H9 (cell line): ENCODE data around the gene AMD1. TPM values are rescaled to one million over a fixed set of nuclear protein-coding genes. Genes with fewer than 3 reads are reported as not detected.

ENCODE experiments used
- DNase-seq: peaks from one replicate; pipeline ENCODE4 v3.0.0-alpha.2; 2017
- H2AFZ ChIP-seq: one replicate; pipeline ENCODE4 v1.6.1; 2013; ENCODE audit warnings: mild to moderate bottlenecking, low read length, control low read depth, moderate library complexity
- H2AK5ac ChIP-seq: 2 replicates; pipeline ENCODE4 v1.6.1; 2013; ENCODE audit warnings: low read length, control low read depth, mixed read lengths; ENCODE audit not compliant: insufficient read length
- H2BK120ac ChIP-seq: one replicate; pipeline ENCODE4 v1.6.1; 2013; ENCODE audit warnings: low read depth, mild to moderate bottlenecking, low read length, control low read depth, inconsistent platforms; ENCODE audit not compliant: poor library complexity, severe bottlenecking
- H2BK12ac ChIP-seq: 2 replicates; pipeline ENCODE4 v1.6.1; 2013; ENCODE audit warnings: low read length, control low read depth, mixed read lengths, low read depth; ENCODE audit not compliant: insufficient read length
- H2BK15ac ChIP-seq: 2 replicates; pipeline ENCODE4 v1.6.1; 2013; ENCODE audit warnings: low read depth, low read length, control low read depth
- H2BK20ac ChIP-seq: one replicate; pipeline ENCODE4 v1.6.1; 2013; ENCODE audit warnings: low read depth, mild to moderate bottlenecking, low read length, control low read depth, inconsistent platforms; ENCODE audit not compliant: poor library complexity, severe bottlenecking
- H2BK5ac ChIP-seq: 2 replicates; pipeline ENCODE4 v1.6.1; 2013; ENCODE audit warnings: low read length, control low read depth, mixed read lengths; ENCODE audit not compliant: insufficient read length
- H3K14ac ChIP-seq: 2 replicates; pipeline ENCODE4 v1.6.1; 2013; ENCODE audit warnings: low read length, control low read depth; ENCODE audit not compliant: insufficient read depth
- H3K18ac ChIP-seq: 2 replicates; pipeline ENCODE4 v1.6.1; 2013; ENCODE audit warnings: low read depth, mild to moderate bottlenecking, mixed read lengths, low read length, control low read depth; ENCODE audit not compliant: insufficient read length
- H3K23ac ChIP-seq: 2 replicates; pipeline ENCODE4 v1.6.1; 2013; ENCODE audit warnings: low read length, control low read depth, mixed read lengths, low read depth; ENCODE audit not compliant: insufficient read length
- H3K23me2 ChIP-seq: 2 replicates; pipeline ENCODE4 v1.6.1; 2013; ENCODE audit warnings: low read depth, mild to moderate bottlenecking, mixed read lengths, low read length, control low read depth; ENCODE audit not compliant: insufficient read length, poor library complexity, severe bottlenecking
- H3K27ac ChIP-seq: 2 replicates; pipeline ENCODE4 v1.5.1; 2013; ENCODE audit warnings: low read length, control low read depth, mixed read lengths, low read depth; ENCODE audit not compliant: insufficient read length
- H3K27me3 ChIP-seq: 2 replicates; pipeline ENCODE4 v1.6.1; 2013; ENCODE audit warnings: low read length, control low read depth, inconsistent platforms; ENCODE audit not compliant: insufficient read depth
- H3K4ac ChIP-seq: 2 replicates; pipeline ENCODE4 v1.6.1; 2013; ENCODE audit warnings: low read depth, mild to moderate bottlenecking, control low read depth, inconsistent platforms, low read length, moderate library complexity
- H3K4me1 ChIP-seq: 2 replicates; pipeline ENCODE4 v1.6.1; 2013; ENCODE audit warnings: low read length, control low read depth, inconsistent platforms; ENCODE audit not compliant: insufficient read depth
- H3K4me2 ChIP-seq: 2 replicates; pipeline ENCODE4 v1.6.1; 2013; ENCODE audit warnings: low read length, control low read depth, mixed read lengths; ENCODE audit not compliant: insufficient read length, insufficient read depth
- H3K56ac ChIP-seq: 2 replicates; pipeline ENCODE4 v1.6.1; 2013; ENCODE audit warnings: low read depth, mild to moderate bottlenecking, mixed read lengths, low read length, control low read depth; ENCODE audit not compliant: insufficient read length
- H3K79me1 ChIP-seq: 2 replicates; pipeline ENCODE4 v1.6.1; 2013; ENCODE audit warnings: low read depth, mild to moderate bottlenecking, moderate library complexity, low read length, control low read depth, inconsistent platforms; ENCODE audit not compliant: insufficient read depth, poor library complexity, severe bottlenecking
- H3K79me2 ChIP-seq: 2 replicates; pipeline ENCODE4 v1.6.1; 2013; ENCODE audit warnings: low read length, control low read depth, inconsistent platforms; ENCODE audit not compliant: insufficient read depth
- H3K9ac ChIP-seq: 2 replicates; pipeline ENCODE4 v1.6.1; 2013; ENCODE audit warnings: low read length, control low read depth, mixed read lengths; ENCODE audit not compliant: insufficient read length; ENCODE audit errors: extremely low read depth
- H3K9me3 ChIP-seq: one replicate; pipeline ENCODE4 v1.6.1; 2013; ENCODE audit warnings: low read depth, low read length, inconsistent platforms; ENCODE audit not compliant: control insufficient read depth
- H3T11ph ChIP-seq: one replicate; pipeline ENCODE4 v1.6.1; 2013; ENCODE audit warnings: mild to moderate bottlenecking, low read length, control low read depth, inconsistent platforms
- H4K20me1 ChIP-seq: one replicate; pipeline ENCODE4 v1.6.1; 2013; ENCODE audit not compliant: control insufficient read depth, insufficient read length, insufficient read depth
- H4K5ac ChIP-seq: 2 replicates; pipeline ENCODE4 v1.6.1; 2013; ENCODE audit warnings: low read depth, mild to moderate bottlenecking, mixed read lengths, low read length, control low read depth; ENCODE audit not compliant: insufficient read length
- H4K8ac ChIP-seq: replicated peaks from 2 replicates; pipeline ENCODE4 v1.6.1; 2013; ENCODE audit warnings: low read length, control low read depth, mixed read lengths, low read depth; ENCODE audit not compliant: insufficient read length
- H4K91ac ChIP-seq: 2 replicates; pipeline ENCODE4 v1.6.1; 2013; ENCODE audit warnings: low read depth, mild to moderate bottlenecking, moderate library complexity, mixed read lengths, low read length, control low read depth; ENCODE audit not compliant: insufficient read length
- H3K27ac Mint-ChIP-seq, 3 experiments: 2 replicates in 2 of 3; 3 replicates in 1 of 3; pipeline ENCODE4 v1.8.0; 2020 to 2021; ENCODE audit warnings: mixed read lengths in 3 of 3, mild to moderate bottlenecking in 1 of 3, moderate library complexity in 1 of 3
- H3K27me3 Mint-ChIP-seq: 2 replicates; pipeline ENCODE4 v1.8.0; 2021; ENCODE audit warnings: low read depth, mild to moderate bottlenecking, moderate library complexity, mixed read lengths
- H3K36me3 Mint-ChIP-seq, 3 experiments: 2 replicates in 2 of 3; 3 replicates in 1 of 3; pipeline ENCODE4 v1.8.0; 2020 to 2021; ENCODE audit warnings: low read depth in 3 of 3, mixed read lengths in 3 of 3; ENCODE audit not compliant: insufficient read depth in 1 of 3
- H3K4me1 Mint-ChIP-seq, 2 experiments: 2 replicates each; pipeline ENCODE4 v1.8.0; 2020; ENCODE audit warnings: mixed read lengths in 2 of 2
- H3K4me3 Mint-ChIP-seq, 2 experiments: 2 replicates in 1 of 2; 3 replicates in 1 of 2; pipeline ENCODE4 v1.8.0; 2020 to 2021; ENCODE audit warnings: mild to moderate bottlenecking in 2 of 2, mixed read lengths in 2 of 2, moderate library complexity in 1 of 2
- H3K9me3 Mint-ChIP-seq, 2 experiments: 2 replicates in 1 of 2; 3 replicates in 1 of 2; pipeline ENCODE4 v1.8.0; 2020; ENCODE audit warnings: mild to moderate bottlenecking in 2 of 2, mixed read lengths in 2 of 2, moderate library complexity in 1 of 2
- CTCF ChIP-seq: fragments of 200-600 bp; sonication (generic); conservative IDR thresholded peaks from 3 replicates; pipeline ENCODE4 v1.8.0; 2021; ENCODE audit warnings: antibody characterized with exemption, mild to moderate bottlenecking
- WGBS: extraction: QIAGEN DNeasy Blood & Tissue Kit; methylation state at CpG from one replicate; pipeline ENCODE4 v1.1.7; 2013; ENCODE audit warnings: missing lambda C conversion rate, low lambda C conversion rate, mixed read lengths; ENCODE audit not compliant: insufficient read length; ENCODE audit errors: extremely low coverage; 5-methylcytosine and 5-hydroxymethylcytosine counted together
- total RNA-seq: library from RNA; stranded (reverse); gene quantifications from 2 replicates; pipeline ENCODE4 v1.2.1, GENCODE V29; 2021

The AMD1 gene
- total RNA-seq, 1 experiment from 2014 or later, result 162 TPM

DNA sequence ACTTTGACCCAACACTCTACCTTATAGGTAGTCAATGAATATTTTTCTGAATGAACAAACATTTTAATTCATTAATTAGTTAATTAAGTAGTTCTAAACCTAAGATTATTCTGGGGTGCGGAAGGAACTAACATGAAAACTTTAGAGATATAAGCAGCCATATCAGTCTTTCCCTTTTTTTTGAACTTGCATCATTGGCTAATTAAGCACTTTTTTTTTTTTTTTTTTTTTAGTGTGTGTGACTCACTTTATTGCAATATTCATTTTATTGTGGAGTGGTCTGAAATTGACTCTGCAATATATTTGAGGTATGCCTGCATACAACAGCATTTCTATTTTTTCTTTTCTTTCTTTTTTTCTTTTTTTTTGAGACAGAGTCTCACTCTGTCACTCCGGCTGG is 21.8 kb upstream of the AMD1 start:
- Histone ChIP-seq H4K20me1 (no peaks in the 10 kb centered on the region), H3K23ac (no peak overlapping the region), H3K4ac (no peak overlapping the region), H4K8ac (no peak overlapping the region), H3K79me1 (no peaks in the 10 kb centered on the region), H3K27ac (no peak overlapping the region), H2BK12ac (no peak overlapping the region), H3K23me2 (no peaks in the 10 kb centered on the region), H3K4me2 (no peak overlapping the region), H3K14ac (no peak overlapping the region), H2BK15ac (no peak overlapping the region), H3K18ac (no peak overlapping the region), H3K9ac (no peak overlapping the region), H4K91ac (no peak overlapping the region), H3T11ph (no peak overlapping the region), H2AK5ac (no peak overlapping the region), H3K27me3 (no peaks in the 10 kb centered on the region), H3K56ac (no peak overlapping the region), H2AFZ (no peak overlapping the region), H2BK5ac (no peak overlapping the region), H2BK20ac (no peak overlapping the region), H4K5ac (no peak overlapping the region), H2BK120ac (no peak overlapping the region), H3K9me3 (no peaks in the 10 kb centered on the region), H3K4me1 (no peaks in the 10 kb centered on the region), H3K79me2 (no peaks in the 10 kb centered on the region)
- H3K4me3 Mint-ChIP-seq, result no peak overlapping the region
- DNase-seq, result no peak
- H3K4me1 Mint-ChIP-seq, result no peaks in the 10 kb centered on the region
- no CpG with 5 or more reads among the region's 2 CpGs for WGBS
- no peaks in the 10 kb centered on the region for H3K36me3 Mint-ChIP-seq
- H3K27me3 Mint-ChIP-seq, result no peaks in the 10 kb centered on the region; the same call in none of the 2 replicates
- no peak for TF ChIP-seq CTCF
- H3K9me3 Mint-ChIP-seq, result no peaks in the 10 kb centered on the region
- no peak overlapping the region for H3K27ac Mint-ChIP-seq
